DOHH2 (cell line): Measurements from ENCODE around the gene ZSCAN5B.
"Not testable (repeated sequence)": the region's sequence is repeated elsewhere in the genome, so short reads cannot be mapped to it uniquely, and the experiment has no call there.

ENCODE experiments used
- CTCF ChIP-seq: fragments of 200-600 bp; sonication (generic); IDR thresholded peaks from one replicate; pipeline ENCODE4 v1.5.1; 2014; ENCODE audit warnings: antibody characterized with exemption, mild to moderate bottlenecking, low read depth, low read length; ENCODE audit not compliant: poor library complexity, severe bottlenecking
- EZH2phosphoT487 ChIP-seq: fragments of 200-600 bp; sonication (generic); IDR thresholded peaks from 2 replicates; pipeline ENCODE4 v1.6.1; 2017; ENCODE audit warnings: borderline replicate concordance, mild to moderate bottlenecking, antibody characterized with exemption, low read length, moderate library complexity, mixed read lengths

GRCh38 chr19:56175861-56176307 lies 21.7 kb downstream of the ZSCAN5B start, which contains the start of gene GALP:
- not testable (repeated sequence) for TF ChIP-seq CTCF, EZH2phosphoT487
